ENCODE results near the gene ZNF18.

DNA sequence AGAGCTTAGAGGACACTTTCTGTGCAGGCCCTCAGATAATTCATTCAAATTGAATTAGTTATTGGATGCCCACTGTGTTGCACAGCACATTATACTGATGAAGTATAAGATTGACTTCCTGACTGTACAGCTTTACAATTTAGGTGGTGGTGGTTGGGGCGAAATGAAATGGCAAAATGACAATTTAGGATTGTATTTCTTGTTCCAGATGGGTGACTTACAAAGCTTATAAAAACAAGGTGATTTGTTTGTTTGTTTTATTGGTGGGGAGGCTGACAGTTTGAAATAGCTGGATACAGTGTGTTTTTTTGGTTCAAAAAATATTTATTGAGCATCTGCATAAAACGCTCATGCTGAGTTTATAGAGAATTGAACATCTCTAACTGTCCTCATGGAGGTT is 25.0 kb upstream of the ZNF18 start:
- no peak for TF ChIP-seq CTCF (conservative IDR thresholded peaks at IDR 0.05 in 1 of 2, IDR thresholded peaks at IDR 0.05 in 1 of 2; ENCODE audit: extremely low read depth in 1 of 2, insufficient read depth in 1 of 2, low read depth in 1 of 2, low read length in 2 of 2)
- no peak for TF ChIP-seq EZH2 (IDR thresholded peaks at IDR 0.05; ENCODE audit: borderline replicate concordance, low read length)
